Progenitor cell of endocrine pancreas (in vitro differentiated cells): ENCODE data around the gene SLC5A11. TPM values are rescaled to one million over a fixed set of nuclear protein-coding genes. Genes with fewer than 3 reads are reported as not detected.

Source experiments
- DNase-seq: peaks from one replicate; pipeline ENCODE4 v3.0.0; 2021; ENCODE audit warnings: low spot score; ENCODE audit not compliant: unreplicated experiment
- H3K27ac Mint-ChIP-seq: 2 replicates; pipeline ENCODE4 v1.8.0; 2021; ENCODE audit warnings: mild to moderate bottlenecking, moderate library complexity, mixed read lengths
- H3K27me3 Mint-ChIP-seq: 2 replicates; pipeline ENCODE4 v1.8.0; 2021; ENCODE audit warnings: mixed read lengths
- H3K36me3 Mint-ChIP-seq: 2 replicates; pipeline ENCODE4 v1.8.0; 2022; ENCODE audit warnings: mixed read lengths; ENCODE audit not compliant: insufficient read depth
- H3K4me1 Mint-ChIP-seq: 2 replicates; pipeline ENCODE4 v1.8.0; 2021; ENCODE audit warnings: low read depth, mixed read lengths
- H3K4me3 Mint-ChIP-seq: 2 replicates; pipeline ENCODE4 v1.8.0; 2021; ENCODE audit warnings: low read depth, mild to moderate bottlenecking, moderate library complexity, mixed read lengths
- H3K9me3 Mint-ChIP-seq: 2 replicates; pipeline ENCODE4 v1.8.0; 2021; ENCODE audit warnings: low read depth, mixed read lengths
- total RNA-seq: library from RNA; stranded (reverse); gene quantifications from 2 replicates; pipeline ENCODE4 v1.2.1, GENCODE V29; 2021
- TF ChIP-seq, protein P1 (sequence below): fragments of 200-600 bp; sonication (generic); IDR thresholded peaks from one replicate; pipeline ENCODE4 v1.5.0; 2021; ENCODE audit warnings: antibody characterized with exemption, mild to moderate bottlenecking; ENCODE audit not compliant: unreplicated experiment

SLC5A11 gene
- total RNA-seq, 1 donor from 2014 or later: 0.38 TPM

DNA sequence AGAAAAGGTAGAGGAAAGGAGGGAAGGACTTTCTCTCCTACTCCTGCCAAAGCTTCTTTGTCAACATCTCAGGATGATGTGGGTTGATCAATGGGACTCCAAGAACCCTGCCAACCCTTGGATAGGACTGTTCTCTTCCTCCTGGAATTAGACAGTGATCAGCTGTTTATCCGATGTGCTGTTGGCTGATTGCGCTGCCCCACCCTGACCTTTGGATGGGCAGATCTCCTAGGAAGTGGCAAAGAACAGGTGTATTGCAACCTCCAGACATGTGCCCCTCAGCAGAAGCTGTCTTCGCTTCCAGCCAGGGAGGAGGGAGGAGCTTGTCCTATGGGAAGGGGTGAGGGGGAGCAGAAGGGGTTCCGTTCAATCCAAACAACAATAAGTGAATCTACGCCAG, 30.5 kb downstream of the SLC5A11 start:
- DNase-seq: no peak
- Mint-ChIP-seq H3K27me3 (no peaks in the 10 kb centered on the region), H3K4me1 (no peaks in the 10 kb centered on the region), H3K27ac (no peak overlapping the region), H3K4me3 (no peak overlapping the region), H3K9me3 (peaks cover 3% of the 10 kb centered on the region), H3K36me3 (no peaks in the 10 kb centered on the region)
- TF ChIP-seq, protein P1, sequence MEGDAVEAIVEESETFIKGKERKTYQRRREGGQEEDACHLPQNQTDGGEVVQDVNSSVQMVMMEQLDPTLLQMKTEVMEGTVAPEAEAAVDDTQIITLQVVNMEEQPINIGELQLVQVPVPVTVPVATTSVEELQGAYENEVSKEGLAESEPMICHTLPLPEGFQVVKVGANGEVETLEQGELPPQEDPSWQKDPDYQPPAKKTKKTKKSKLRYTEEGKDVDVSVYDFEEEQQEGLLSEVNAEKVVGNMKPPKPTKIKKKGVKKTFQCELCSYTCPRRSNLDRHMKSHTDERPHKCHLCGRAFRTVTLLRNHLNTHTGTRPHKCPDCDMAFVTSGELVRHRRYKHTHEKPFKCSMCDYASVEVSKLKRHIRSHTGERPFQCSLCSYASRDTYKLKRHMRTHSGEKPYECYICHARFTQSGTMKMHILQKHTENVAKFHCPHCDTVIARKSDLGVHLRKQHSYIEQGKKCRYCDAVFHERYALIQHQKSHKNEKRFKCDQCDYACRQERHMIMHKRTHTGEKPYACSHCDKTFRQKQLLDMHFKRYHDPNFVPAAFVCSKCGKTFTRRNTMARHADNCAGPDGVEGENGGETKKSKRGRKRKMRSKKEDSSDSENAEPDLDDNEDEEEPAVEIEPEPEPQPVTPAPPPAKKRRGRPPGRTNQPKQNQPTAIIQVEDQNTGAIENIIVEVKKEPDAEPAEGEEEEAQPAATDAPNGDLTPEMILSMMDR: no peak

DNA sequence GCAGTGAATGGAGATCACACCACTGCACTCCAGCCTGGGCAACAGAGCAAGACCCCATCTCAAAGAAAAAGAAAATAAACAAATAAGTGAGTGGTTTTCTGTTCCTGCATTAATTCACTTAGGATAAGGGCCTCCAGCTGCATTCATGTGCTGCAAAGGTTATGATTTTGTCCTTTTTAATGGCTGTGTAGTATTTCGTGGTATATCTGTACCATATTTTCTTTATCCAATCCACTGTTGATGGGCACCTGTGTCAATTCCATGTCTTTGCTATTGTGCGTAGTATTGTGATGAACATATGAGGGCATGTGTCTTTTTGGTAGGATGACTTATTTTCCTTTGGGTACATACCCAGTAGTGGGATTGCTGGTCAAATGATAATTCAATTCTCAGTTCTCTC, 33.9 kb downstream of the SLC5A11 start:
- TF ChIP-seq, protein P1: no peak
- DNase-seq: no peak
- Mint-ChIP-seq H3K4me3 (no peak overlapping the region), H3K36me3 (no peaks in the 10 kb centered on the region), H3K27me3 (no peaks in the 10 kb centered on the region), H3K27ac (no peak overlapping the region), H3K9me3 (peaks cover 3% of the 10 kb centered on the region), H3K4me1 (no peaks in the 10 kb centered on the region)

DNA sequence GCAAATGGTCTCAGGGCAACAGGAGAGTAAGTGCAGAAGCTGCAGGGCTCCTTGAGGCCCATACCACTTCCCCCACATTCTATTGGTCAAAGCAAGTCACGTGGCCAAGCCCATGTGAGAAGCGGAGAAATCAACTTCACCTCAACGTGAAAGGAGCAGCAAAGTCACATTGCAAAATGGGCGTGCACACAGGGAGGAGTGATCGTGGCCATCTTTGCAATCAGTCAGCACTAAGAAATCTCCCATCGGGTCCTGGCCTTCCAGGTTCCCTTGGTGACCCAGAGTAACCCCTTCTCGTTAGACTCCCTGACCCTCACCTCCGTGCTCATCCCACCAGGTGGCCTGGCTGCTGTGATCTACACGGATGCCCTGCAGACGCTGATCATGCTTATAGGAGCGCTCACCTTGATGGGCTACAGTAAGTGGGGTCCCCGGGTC, 38.0 kb downstream of the SLC5A11 start:
- Mint-ChIP-seq H3K27ac (no peak overlapping the region), H3K27me3 (peaks cover 8% of the 10 kb centered on the region), H3K4me1 (no peaks in the 10 kb centered on the region), H3K36me3 (no peaks in the 10 kb centered on the region), H3K4me3 (no peak overlapping the region), H3K9me3 (peaks cover 3% of the 10 kb centered on the region)
- TF ChIP-seq, protein P1: no peak
- DNase-seq: no peak

DNA sequence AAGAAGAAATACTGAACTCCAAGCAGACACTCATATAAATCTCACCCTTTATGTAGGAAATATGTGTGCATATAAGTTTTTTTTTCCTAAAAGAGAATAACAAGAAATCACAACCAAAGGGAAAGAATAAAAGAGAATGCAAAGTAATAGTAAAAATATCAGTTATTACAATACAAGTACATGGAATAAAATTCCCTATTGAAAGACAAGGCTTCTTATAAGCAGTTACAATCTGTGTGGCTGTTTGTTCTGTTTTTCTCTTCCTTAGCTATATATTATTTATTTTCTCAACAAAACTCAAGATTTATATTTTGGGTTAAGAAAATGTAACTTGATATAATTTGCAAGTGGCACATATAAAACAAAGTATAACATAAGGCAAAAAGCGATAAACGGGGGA, 41.7 kb downstream of the SLC5A11 start:
- H3K27ac Mint-ChIP-seq: no peak overlapping the region
- H3K36me3 Mint-ChIP-seq: no peaks in the 10 kb centered on the region
- no peaks in the 10 kb centered on the region for H3K4me1 Mint-ChIP-seq
- H3K9me3 Mint-ChIP-seq: no peaks in the 10 kb centered on the region
- DNase-seq: no peak
- no peak overlapping the region for H3K4me3 Mint-ChIP-seq
- TF ChIP-seq, protein P1: no peak
- H3K27me3 Mint-ChIP-seq: peaks cover 8% of the 10 kb centered on the region

DNA sequence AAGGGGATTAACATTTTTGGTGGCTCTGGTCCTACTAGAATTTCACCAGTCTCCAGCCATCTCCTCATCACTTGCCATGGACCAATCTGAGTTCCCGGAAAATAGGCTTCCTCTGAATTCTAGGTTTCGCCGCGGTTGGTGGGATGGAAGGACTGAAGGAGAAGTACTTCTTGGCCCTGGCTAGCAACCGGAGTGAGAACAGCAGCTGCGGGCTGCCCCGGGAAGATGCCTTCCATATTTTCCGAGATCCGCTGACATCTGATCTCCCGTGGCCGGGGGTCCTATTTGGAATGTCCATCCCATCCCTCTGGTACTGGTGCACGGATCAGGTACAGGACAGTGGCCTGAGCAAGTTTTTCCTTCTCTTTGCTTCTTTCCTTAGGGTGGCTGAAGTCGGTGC, 45.0 kb downstream of the SLC5A11 start:
- DNase-seq: no peak
- no peak overlapping the region for H3K4me3 Mint-ChIP-seq
- H3K27me3 Mint-ChIP-seq: peaks cover 8% of the 10 kb centered on the region
- no peaks in the 10 kb centered on the region for H3K4me1 Mint-ChIP-seq
- no peaks in the 10 kb centered on the region for H3K9me3 Mint-ChIP-seq
- H3K27ac Mint-ChIP-seq: no peak overlapping the region
- no peaks in the 10 kb centered on the region for H3K36me3 Mint-ChIP-seq
- TF ChIP-seq, protein P1: no peak
